Measurements from ENCODE around the gene ARHGAP26. TPM values are rescaled to one million over a fixed set of nuclear protein-coding genes. Genes with fewer than 3 reads are reported as not detected.

Gene ARHGAP26
- total RNA-seq, 1 experiment from 2014 or later: 5.9 TPM

DNA sequence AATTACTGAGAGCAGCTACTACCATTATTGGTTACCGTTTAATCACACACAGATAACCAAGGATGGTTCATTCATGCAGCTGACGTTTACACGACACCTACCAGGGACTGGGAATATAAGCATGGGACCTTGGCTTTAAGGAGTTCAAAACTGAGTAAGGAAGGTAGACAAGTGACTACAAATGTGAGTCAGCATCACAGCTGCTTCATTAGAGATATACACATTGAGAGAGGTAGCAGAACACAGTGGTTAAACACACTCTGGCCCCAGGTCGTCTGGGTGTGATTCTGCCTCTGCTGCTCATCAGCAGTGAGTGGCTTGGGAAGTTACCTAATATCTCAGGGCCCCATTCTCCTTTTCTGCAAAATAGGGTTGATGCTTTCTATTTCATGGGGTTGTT, 364.7 kb downstream of the ARHGAP26 start:
- Histone ChIP-seq H3K27me3 (ENCODE audit: control insufficient read depth, insufficient read depth, low read length) (no peaks in the 10 kb centered on the region), H3K4me3 (ENCODE audit: insufficient read depth, low read depth, low read length) (no peak overlapping the region), H3K36me3 (replicated peaks; ENCODE audit: control insufficient read depth, insufficient read depth, low read length) (no peaks in the 10 kb centered on the region; the same call in 1 of the 2 replicates)
- no peak for DNase-seq

DNA sequence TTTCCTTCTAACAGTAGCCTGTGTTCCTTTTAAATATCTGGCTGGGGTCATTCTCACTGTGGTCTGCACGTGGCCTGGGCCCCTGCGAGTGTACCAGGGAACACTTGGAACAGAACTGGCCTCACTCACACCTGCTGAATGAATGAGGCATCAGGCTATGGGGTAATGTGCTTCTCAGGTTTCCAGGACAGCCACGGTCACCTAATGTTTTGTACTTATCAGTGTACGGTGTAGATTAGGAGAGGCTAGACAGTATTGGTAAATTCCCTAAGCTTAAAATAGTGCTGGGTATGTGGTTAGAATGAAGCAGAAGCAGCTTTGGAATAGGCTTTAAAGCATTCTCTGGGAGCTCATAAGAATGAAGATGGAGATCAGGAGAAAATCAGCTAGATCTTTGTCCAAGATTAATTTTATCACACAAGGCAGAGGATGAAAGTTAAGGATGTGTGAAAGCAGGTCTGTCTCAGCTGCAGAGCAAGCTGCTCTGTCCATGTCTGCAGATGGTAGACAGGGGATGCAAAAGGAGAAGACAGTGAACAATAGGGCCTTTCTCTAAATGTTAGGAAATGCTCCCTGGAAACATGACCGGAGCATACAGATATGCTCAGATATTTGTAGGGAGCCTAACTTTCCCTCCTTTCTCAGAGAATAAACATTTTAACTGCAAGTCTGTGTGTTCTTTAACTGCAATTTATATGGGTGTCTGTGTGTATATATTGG, 365.8 kb downstream of the ARHGAP26 start:
- no peak for DNase-seq
- H3K4me3 ChIP-seq (ENCODE audit: insufficient read depth, low read depth, low read length): no peak overlapping the region
- H3K36me3 ChIP-seq (replicated peaks; ENCODE audit: control insufficient read depth, insufficient read depth, low read length): no peaks in the 10 kb centered on the region; the same call in 1 of the 2 replicates
- H3K27me3 ChIP-seq (ENCODE audit: control insufficient read depth, insufficient read depth, low read length): no peaks in the 10 kb centered on the region

GRCh38 chr5:143138839-143139238, 368.7 kb downstream of the ARHGAP26 start:
- H3K4me3 ChIP-seq (ENCODE audit: insufficient read depth, low read depth, low read length): no peak overlapping the region
- no peaks in the 10 kb centered on the region for H3K27me3 ChIP-seq (ENCODE audit: control insufficient read depth, insufficient read depth, low read length)
- no peaks in the 10 kb centered on the region; the same call in 1 of the 2 replicates for H3K36me3 ChIP-seq (replicated peaks; ENCODE audit: control insufficient read depth, insufficient read depth, low read length)
- no peak for DNase-seq

DNA sequence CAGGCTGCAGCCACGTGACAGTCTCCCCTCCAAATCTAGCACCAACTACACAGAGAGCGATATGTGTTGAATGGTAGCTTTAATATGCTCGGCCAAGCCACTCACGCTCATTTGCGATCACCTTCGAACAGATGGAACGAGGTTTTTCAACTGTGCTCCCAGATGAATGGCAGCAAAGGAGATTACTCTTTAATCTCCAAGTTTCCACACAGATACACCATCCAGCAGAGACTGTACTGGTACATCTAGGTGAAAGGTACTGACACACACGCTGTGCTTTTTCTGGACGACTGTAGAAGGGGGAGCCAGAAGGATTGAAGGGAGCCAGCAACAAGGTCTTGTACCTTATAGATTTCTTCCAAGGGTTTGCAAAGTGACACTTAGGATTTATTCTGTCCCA, 369.4 kb downstream of the ARHGAP26 start:
- Histone ChIP-seq H3K4me3 (ENCODE audit: insufficient read depth, low read depth, low read length) (no peak overlapping the region), H3K36me3 (replicated peaks; ENCODE audit: control insufficient read depth, insufficient read depth, low read length) (no peaks in the 10 kb centered on the region; the same call in 1 of the 2 replicates), H3K27me3 (ENCODE audit: control insufficient read depth, insufficient read depth, low read length) (no peaks in the 10 kb centered on the region)
- no peak for DNase-seq

- H3K36me3 ChIP-seq (replicated peaks; ENCODE audit: control insufficient read depth, insufficient read depth, low read length): no peaks in the 10 kb centered on the region
- no peaks in the 10 kb centered on the region for H3K27me3 ChIP-seq (ENCODE audit: control insufficient read depth, insufficient read depth, low read length)
- no peak overlapping the region for H3K4me3 ChIP-seq (ENCODE audit: insufficient read depth, low read depth, low read length)
- DNase-seq: no peak
Measured at GRCh38 chr5:143140492-143141203, 370.5 kb downstream of the ARHGAP26 start.

DNA sequence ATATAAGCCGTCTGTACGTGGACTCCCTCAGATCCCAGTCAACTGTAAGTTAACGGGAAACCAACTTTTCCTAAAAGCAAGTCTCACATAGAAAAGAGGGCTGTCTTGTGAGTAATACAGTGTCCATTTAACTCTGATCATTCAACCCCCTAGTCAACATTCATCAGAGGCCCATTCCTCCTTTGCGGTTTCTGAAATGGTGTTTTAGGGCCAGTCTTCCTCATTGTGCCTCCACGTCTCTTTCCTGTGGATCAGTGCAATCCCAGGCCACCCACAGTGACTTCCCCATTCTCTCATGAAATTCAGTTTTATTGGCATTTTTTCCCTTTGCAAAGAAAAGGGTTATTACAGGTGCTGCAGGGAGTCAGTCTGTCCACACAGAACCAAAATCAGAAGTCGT, 371.5 kb downstream of the ARHGAP26 start:
- Histone ChIP-seq H3K27me3 (ENCODE audit: control insufficient read depth, insufficient read depth, low read length) (no peaks in the 10 kb centered on the region), H3K36me3 (replicated peaks; ENCODE audit: control insufficient read depth, insufficient read depth, low read length) (no peaks in the 10 kb centered on the region), H3K4me3 (ENCODE audit: insufficient read depth, low read depth, low read length) (no peak overlapping the region)
- DNase-seq: no peak

- no peak for DNase-seq
- Histone ChIP-seq H3K27me3 (ENCODE audit: control insufficient read depth, insufficient read depth, low read length) (no peaks in the 10 kb centered on the region), H3K36me3 (replicated peaks; ENCODE audit: control insufficient read depth, insufficient read depth, low read length) (no peaks in the 10 kb centered on the region), H3K4me3 (ENCODE audit: insufficient read depth, low read depth, low read length) (no peak overlapping the region)
Measured at GRCh38 chr5:143142596-143143435, 372.6 kb downstream of the ARHGAP26 start.

GRCh38 chr5:143143973-143144372, 373.8 kb downstream of the ARHGAP26 start:
- Histone ChIP-seq H3K27me3 (ENCODE audit: control insufficient read depth, insufficient read depth, low read length) (no peaks in the 10 kb centered on the region), H3K36me3 (replicated peaks; ENCODE audit: control insufficient read depth, insufficient read depth, low read length) (no peaks in the 10 kb centered on the region), H3K4me3 (ENCODE audit: insufficient read depth, low read depth, low read length) (no peak overlapping the region)
- no peak for DNase-seq

GRCh38 chr5:143145243-143146160, 375.3 kb downstream of the ARHGAP26 start:
- Histone ChIP-seq H3K27me3 (ENCODE audit: control insufficient read depth, insufficient read depth, low read length) (no peaks in the 10 kb centered on the region), H3K36me3 (replicated peaks; ENCODE audit: control insufficient read depth, insufficient read depth, low read length) (no peaks in the 10 kb centered on the region), H3K4me3 (ENCODE audit: insufficient read depth, low read depth, low read length) (no peak overlapping the region)
- no peak for DNase-seq

- Histone ChIP-seq H3K27me3 (ENCODE audit: control insufficient read depth, insufficient read depth, low read length) (no peaks in the 10 kb centered on the region), H3K4me3 (ENCODE audit: insufficient read depth, low read depth, low read length) (no peak overlapping the region), H3K36me3 (replicated peaks; ENCODE audit: control insufficient read depth, insufficient read depth, low read length) (no peaks in the 10 kb centered on the region)
- no peak for DNase-seq
Measured at GRCh38 chr5:143146161-143146560, 376.0 kb downstream of the ARHGAP26 start.

GRCh38 chr5:143147383-143147782, 377.2 kb downstream of the ARHGAP26 start:
- no peaks in the 10 kb centered on the region for H3K27me3 ChIP-seq (ENCODE audit: control insufficient read depth, insufficient read depth, low read length)
- H3K4me3 ChIP-seq (ENCODE audit: insufficient read depth, low read depth, low read length): no peak overlapping the region
- no peak for DNase-seq
- H3K36me3 ChIP-seq (replicated peaks; ENCODE audit: control insufficient read depth, insufficient read depth, low read length): no peaks in the 10 kb centered on the region

DNA sequence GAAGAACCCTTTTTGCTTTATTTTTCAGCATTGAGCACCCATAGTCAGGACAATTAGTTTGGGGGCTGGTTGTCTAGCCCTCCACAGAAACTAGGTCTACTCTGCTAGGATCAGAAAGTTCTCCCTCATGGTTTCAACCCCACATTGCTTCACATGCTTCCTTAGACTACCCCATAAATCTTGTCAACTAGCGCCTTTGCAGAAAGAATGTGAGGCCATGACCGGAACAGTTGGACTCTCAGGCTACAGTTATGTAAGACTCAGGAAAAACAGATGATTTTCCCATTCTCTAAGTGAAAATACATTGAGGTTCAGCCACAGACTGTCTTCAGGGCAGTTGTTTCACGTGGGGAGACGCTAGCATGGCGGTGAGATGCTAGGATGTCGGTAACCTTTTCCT, 377.7 kb downstream of the ARHGAP26 start:
- DNase-seq: no peak
- Histone ChIP-seq H3K4me3 (ENCODE audit: insufficient read depth, low read depth, low read length) (no peak overlapping the region), H3K27me3 (ENCODE audit: control insufficient read depth, insufficient read depth, low read length) (no peaks in the 10 kb centered on the region), H3K36me3 (replicated peaks; ENCODE audit: control insufficient read depth, insufficient read depth, low read length) (no peaks in the 10 kb centered on the region)

DNA sequence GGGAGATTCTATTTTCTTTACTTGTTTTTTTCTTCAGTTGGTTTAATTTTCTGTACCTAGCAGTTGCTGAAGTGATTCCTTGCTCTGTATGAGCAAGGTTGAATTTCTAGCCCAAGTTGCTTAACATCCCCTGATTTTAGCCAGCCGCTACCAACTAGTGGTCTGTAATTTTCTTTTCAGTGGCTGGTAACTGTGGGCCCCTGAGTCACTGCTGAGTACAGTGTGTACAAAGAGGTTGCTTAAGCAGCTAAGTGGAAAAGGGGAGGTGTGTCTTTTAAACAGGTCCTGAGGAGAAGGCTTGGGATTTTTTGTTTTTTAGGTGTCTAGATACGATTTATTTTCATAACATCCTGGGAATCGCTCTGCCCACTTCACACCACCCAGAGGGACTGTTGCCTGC, 378.6 kb downstream of the ARHGAP26 start:
- DNase-seq: no peak
- H3K27me3 ChIP-seq (ENCODE audit: control insufficient read depth, insufficient read depth, low read length): no peaks in the 10 kb centered on the region
- H3K4me3 ChIP-seq (ENCODE audit: insufficient read depth, low read depth, low read length): no peak overlapping the region
- no peaks in the 10 kb centered on the region for H3K36me3 ChIP-seq (replicated peaks; ENCODE audit: control insufficient read depth, insufficient read depth, low read length)

DNA sequence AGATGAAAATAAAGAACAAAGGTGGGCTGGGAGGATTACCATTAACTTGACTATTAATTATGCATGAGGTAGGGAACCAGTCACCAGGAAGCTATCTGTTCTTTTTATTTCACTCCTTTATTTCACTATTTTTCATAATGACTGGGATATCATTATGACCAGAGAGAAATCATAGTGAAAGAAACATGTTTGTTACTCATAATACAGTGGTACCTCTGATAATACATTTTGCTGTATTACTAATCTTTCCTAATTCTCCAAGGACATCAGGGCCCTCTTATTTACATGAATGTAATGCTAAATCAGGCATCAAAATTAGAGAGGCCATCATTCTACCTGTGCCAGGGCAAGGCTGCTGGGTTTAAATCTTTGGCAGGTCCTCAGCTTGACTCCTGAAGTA, 379.6 kb downstream of the ARHGAP26 start:
- Histone ChIP-seq H3K4me3 (ENCODE audit: insufficient read depth, low read depth, low read length) (no peak overlapping the region), H3K27me3 (ENCODE audit: control insufficient read depth, insufficient read depth, low read length) (no peaks in the 10 kb centered on the region), H3K36me3 (replicated peaks; ENCODE audit: control insufficient read depth, insufficient read depth, low read length) (no peaks in the 10 kb centered on the region)
- no peak for DNase-seq

All from H7 (cell line).